Smooth muscle cell (in vitro differentiated cells): ENCODE measurements around the gene HDLBP. TPM values are rescaled to one million over a fixed set of nuclear protein-coding genes. Genes with fewer than 3 reads are reported as not detected.

Source experiments
- DNase-seq: peaks from one replicate; lab custom pipeline; 2025; ENCODE audit not compliant: unreplicated experiment; lab: John Stamatoyannopoulos, UW
- H2AFZ ChIP-seq: fragments of 200-600 bp; sonication (generic); 2 replicates; pipeline ENCODE4 v1.6.0; 2016; ENCODE audit warnings: antibody characterized with exemption, low read depth, mild to moderate bottlenecking
- H3F3A ChIP-seq: fragments of 200-600 bp; sonication (generic); 2 replicates; pipeline ENCODE4 v1.6.0; 2017; ENCODE audit warnings: antibody characterized with exemption, low read depth
- H3K27ac ChIP-seq: fragments of 200-600 bp; sonication (generic); 2 replicates; pipeline ENCODE4 v1.5.1; 2016; ENCODE audit warnings: low read depth, mild to moderate bottlenecking
- H3K27me3 ChIP-seq: fragments of 200-600 bp; sonication (generic); 2 replicates; pipeline ENCODE4 v1.6.1; 2016; ENCODE audit warnings: low read depth, mild to moderate bottlenecking
- H3K36me3 ChIP-seq: fragments of 200-600 bp; sonication (generic); 2 replicates; pipeline ENCODE4 v1.5.1; 2016; ENCODE audit warnings: low read depth
- H3K4me1 ChIP-seq: fragments of 200-600 bp; sonication (generic); 2 replicates; pipeline ENCODE4 v1.5.1; 2016; ENCODE audit warnings: low read depth
- H3K4me2 ChIP-seq: fragments of 200-600 bp; sonication (generic); 2 replicates; pipeline ENCODE4 v1.6.0; 2016; ENCODE audit warnings: mild to moderate bottlenecking
- H3K4me3 ChIP-seq: fragments of 200-600 bp; sonication (generic); 2 replicates; pipeline ENCODE4 v1.5.1; 2016; ENCODE audit warnings: mild to moderate bottlenecking
- H3K79me2 ChIP-seq: fragments of 200-600 bp; sonication (generic); 2 replicates; pipeline ENCODE4 v1.6.0; 2016; ENCODE audit warnings: low read depth, mild to moderate bottlenecking
- H3K9ac ChIP-seq: fragments of 200-600 bp; sonication (generic); 2 replicates; pipeline ENCODE4 v1.6.0; 2016; ENCODE audit warnings: low read depth
- H3K9me3 ChIP-seq: fragments of 200-600 bp; sonication (generic); replicated peaks from 2 replicates; pipeline ENCODE4 v1.5.1; 2016; ENCODE audit warnings: low read depth
- H4K20me1 ChIP-seq: fragments of 200-600 bp; sonication (generic); 2 replicates; pipeline ENCODE4 v1.6.0; 2016; ENCODE audit warnings: low read depth
- CTCF ChIP-seq: fragments of 200-600 bp; sonication (generic); IDR thresholded peaks from 2 replicates; pipeline ENCODE4 v1.5.1; 2017; ENCODE audit warnings: borderline replicate concordance, mild to moderate bottlenecking, antibody characterized with exemption; ENCODE audit not compliant: insufficient read depth, poor library complexity, severe bottlenecking
- WGBS: methylation state at CpG from one replicate; pipeline ENCODE4 v1.1.7; 2016; ENCODE audit warnings: low lambda C conversion rate; 5-methylcytosine and 5-hydroxymethylcytosine counted together
- polyA plus RNA-seq: library from polyadenylated mRNA; unstranded; fragments of >200 nt; fragmentation: Nextera tagmentation; extraction: Ambion mirVana; gene quantifications from 2 replicates; pipeline ENCODE4 v1.2.1, GENCODE V29; 2016
- total RNA-seq: library from RNA; depleted of rRNA; stranded (reverse); fragments of >200 nt; gene quantifications from 2 replicates; pipeline ENCODE4 v1.2.3, GENCODE V29; 2014

The HDLBP gene
- total and polyA plus RNA-seq, 2 experiments from 2014 or later = 504 to 545 TPM

- Histone ChIP-seq H3K4me1 (peaks cover 16% of the 10 kb centered on the region), H3K4me3 (peak within 1 kb of the TSS; percentile 90), H3K4me2 (peak within 1 kb of the TSS; percentile 98), H3K36me3 (peaks cover 6% of the 10 kb centered on the region), H3K9me3 (no peaks in the 10 kb centered on the region), H3K27me3 (no peaks in the 10 kb centered on the region), H2AFZ (no peak within 1 kb of the TSS), H4K20me1 (peaks cover 88% of the 10 kb centered on the region), H3K9ac (peak within 1 kb of the TSS; percentile 91), H3K79me2 (peaks cover 49% of the 10 kb centered on the region), H3F3A (peaks cover 32% of the 10 kb centered on the region), H3K27ac (peak within 1 kb of the TSS; percentile 72)
- DNase-seq = peak; percentile 93
- TF ChIP-seq CTCF = no peak
- WGBS = 1% methylated on average over 65 of the region's 101 CpGs
Measured at GRCh38 chr2:241355983-241356870, 40.8 kb upstream of the HDLBP start, which contains the start of gene FARP2. TSS of gene FARP2 (plus strand) at chr2:241356285. CDS start at chr2:241373108, 16,823 bp downstream.

DNA sequence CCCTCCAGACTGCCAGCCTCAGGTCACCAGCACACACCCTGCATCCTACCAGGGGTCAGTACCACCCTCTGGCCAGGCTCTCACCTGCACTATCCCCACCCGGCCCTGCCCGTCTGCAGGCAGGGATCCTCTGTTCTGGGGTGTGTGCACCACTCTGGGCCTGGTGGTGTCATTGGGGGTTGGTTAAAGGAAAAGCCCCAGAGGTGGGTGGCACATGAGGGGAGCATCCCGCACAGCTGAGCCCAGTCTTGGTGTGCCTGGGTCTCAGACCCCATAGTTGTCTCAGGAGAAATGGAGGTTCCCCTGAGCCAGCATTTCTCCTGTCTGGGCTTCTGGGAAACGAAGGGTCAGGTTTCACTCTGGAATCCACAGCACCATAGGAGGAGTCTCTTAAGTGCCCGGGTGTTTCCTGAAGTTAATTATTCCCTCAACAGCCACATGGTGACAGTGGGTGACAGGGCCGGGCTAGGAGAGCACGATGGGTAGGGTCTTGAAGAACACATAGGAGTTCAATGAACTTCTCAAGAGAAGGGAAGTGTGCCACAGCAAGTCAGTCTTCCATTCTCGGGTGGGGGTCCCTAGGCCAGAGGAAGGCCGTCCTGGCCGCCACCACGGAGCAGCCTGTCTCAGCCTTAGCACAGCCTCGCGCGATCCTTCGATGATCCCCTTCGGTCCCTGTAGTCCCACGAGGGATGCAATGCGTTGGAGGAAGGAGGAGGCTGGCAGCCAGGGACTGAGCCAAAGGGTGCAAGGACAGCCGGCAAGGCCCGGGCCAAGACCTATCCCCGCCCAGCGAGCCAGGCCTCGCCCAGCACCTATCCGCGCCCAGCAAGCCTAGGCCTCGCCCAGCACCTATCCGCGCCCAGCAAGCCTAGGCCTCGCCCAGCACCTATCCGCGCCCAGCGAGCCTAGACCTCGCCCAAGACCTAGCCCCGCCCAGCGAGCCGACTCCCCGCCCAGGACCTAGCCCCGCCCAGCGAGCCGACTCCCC lies 39.5 kb upstream of the HDLBP start:
- Histone ChIP-seq H3K79me2 (peaks cover 37% of the 10 kb centered on the region), H3K9ac (no peak overlapping the region), H2AFZ (no peak overlapping the region), H3F3A (peaks cover 34% of the 10 kb centered on the region), H3K27me3 (no peaks in the 10 kb centered on the region), H3K27ac (peak overlapping the region; percentile 51), H3K36me3 (peaks cover 14% of the 10 kb centered on the region), H4K20me1 (peaks cover 88% of the 10 kb centered on the region), H3K4me3 (peak overlapping the region; percentile 34), H3K4me1 (peaks cover 16% of the 10 kb centered on the region), H3K4me2 (peak overlapping the region; percentile 81), H3K9me3 (no peaks in the 10 kb centered on the region)
- 20% methylated on average over 28 of the region's 40 CpGs for WGBS
- no peak for TF ChIP-seq CTCF
- peak; percentile 24 for DNase-seq

- H3K27ac ChIP-seq = peak overlapping the region; percentile 41
- H3K9ac ChIP-seq = no peak overlapping the region
- peaks cover 22% of the 10 kb centered on the region for H3K36me3 ChIP-seq
- H2AFZ ChIP-seq = no peak overlapping the region
- TF ChIP-seq CTCF = no peak
- no peak overlapping the region for H3K4me2 ChIP-seq
- no peak for DNase-seq
- no peaks in the 10 kb centered on the region for H3K27me3 ChIP-seq
- H3F3A ChIP-seq = peaks cover 46% of the 10 kb centered on the region
- H3K4me3 ChIP-seq = no peak overlapping the region
- peaks cover 73% of the 10 kb centered on the region for H4K20me1 ChIP-seq
- 95% methylated on average over 3 of the region's 3 CpGs for WGBS
- peaks cover 13% of the 10 kb centered on the region for H3K4me1 ChIP-seq
- peaks cover 15% of the 10 kb centered on the region for H3K79me2 ChIP-seq
- no peaks in the 10 kb centered on the region for H3K9me3 ChIP-seq
Measured at GRCh38 chr2:241352227-241352626, 36.8 kb upstream of the HDLBP start.
